Stimulated activated CD8-positive, alpha-beta memory T cell treated with anti-CD3 and anti-CD28 coated beads, Interleukin-7, amount 100 ng/mL, for 1 hour (primary cell): ENCODE data around the gene ARAP1.

Experiments used
- DNase-seq, 2 donors: peaks; one replicate each; pipeline ENCODE4 v3.0.0-alpha.2; 2020; ENCODE audit warnings: low read depth in 2 of 2

The ARAP1 gene

GRCh38 chr11:72657411-72658100 is 94.7 kb downstream of the ARAP1 start:
- DNase-seq: no peak

- DNase-seq: no peak
Observed at GRCh38 chr11:72655896-72656464, 96.2 kb downstream of the ARAP1 start.

GRCh38 chr11:72655014-72655413 is 97.2 kb downstream of the ARAP1 start:
- DNase-seq: no peak

GRCh38 chr11:72653649-72654048 is 98.6 kb downstream of the ARAP1 start:
- DNase-seq: no peak

- no peak for DNase-seq
Observed at GRCh38 chr11:72652873-72653630, 99.2 kb downstream of the ARAP1 start.

GRCh38 chr11:72652133-72652532 is 100.1 kb downstream of the ARAP1 start:
- DNase-seq: no peak

GRCh38 chr11:72649215-72649976 is 102.8 kb downstream of the ARAP1 start:
- DNase-seq: no peak

- no peak for DNase-seq
Observed at GRCh38 chr11:72648384-72649136, 103.6 kb downstream of the ARAP1 start.

- DNase-seq: no peak
Observed at GRCh38 chr11:72647882-72648281, 104.3 kb downstream of the ARAP1 start.

GRCh38 chr11:72646472-72646871 is 105.7 kb downstream of the ARAP1 start:
- no peak for DNase-seq

GRCh38 chr11:72646024-72646423 is 106.2 kb downstream of the ARAP1 start:
- DNase-seq: no peak

GRCh38 chr11:72643547-72643946 is 108.7 kb downstream of the ARAP1 start:
- DNase-seq: no peak

- DNase-seq: peak; percentile 11 to 25
Observed at GRCh38 chr11:72642884-72643522, 109.2 kb downstream of the ARAP1 start.

GRCh38 chr11:72642043-72642883 is 109.9 kb downstream of the ARAP1 start:
- no peak for DNase-seq

GRCh38 chr11:72641522-72642042 is 110.6 kb downstream of the ARAP1 start:
- no peak for DNase-seq

GRCh38 chr11:72639502-72640375 is 112.5 kb downstream of the ARAP1 start:
- no peak for DNase-seq

- DNase-seq: no peak
Observed at GRCh38 chr11:72637926-72638325, 114.3 kb downstream of the ARAP1 start.

- no peak for DNase-seq
Observed at GRCh38 chr11:72637198-72637597, 115.0 kb downstream of the ARAP1 start.

- no peak for DNase-seq
Observed at GRCh38 chr11:72636376-72636775, 115.8 kb downstream of the ARAP1 start.
